H1 (cell line): ENCODE data around the gene STXBP5. TPM values are rescaled to one million over a fixed set of nuclear protein-coding genes. Genes with fewer than 3 reads are reported as not detected.
A peak's percentile ranks its signal among the peaks of the same experiment; 100 is the strongest.

Experiments
- CHD2 ChIP-seq: IDR thresholded peaks from 2 replicates; pipeline ENCODE4 v1.6.1; 2012; ENCODE audit warnings: low read length, improper control_type of control experiment
- CREB1 ChIP-seq: IDR thresholded peaks from 2 replicates; pipeline ENCODE4 v1.6.1; 2012; ENCODE audit warnings: inconsistent platforms
- KDM4A ChIP-seq: IDR thresholded peaks from one replicate; pipeline ENCODE4 v1.7.1; 2012; ENCODE audit warnings: low read depth, mild to moderate bottlenecking, moderate library complexity, low read length, inconsistent platforms; ENCODE audit not compliant: severe bottlenecking
- TCF12 ChIP-seq: IDR thresholded peaks from 2 replicates; pipeline ENCODE4 v1.6.1; 2011; ENCODE audit warnings: low read depth, mild to moderate bottlenecking, low read length
- YY1 ChIP-seq: IDR thresholded peaks from 2 replicates; pipeline ENCODE4 v1.6.1; 2011; ENCODE audit warnings: low read depth, mild to moderate bottlenecking, low read length
- polyA plus RNA-seq, 7 experiments: library from polyadenylated mRNA; depleted of rRNA in 3 of 7; stranded (reverse) in 5 of 7; unstranded in 2 of 7; fragments of >200 nt in 5 of 7; fragments of 200-250 nt in 2 of 7; gene quantifications; 1 replicate in 5 of 7; 2 replicates in 1 of 7; 4 replicates in 1 of 7; pipeline versions ENCODE4 v1.2.1 to v1.2.3, GENCODE V29; 2011 to 2013; ENCODE audit warnings: missing spikeins in 2 of 7, mixed read lengths in 2 of 7
- total RNA-seq: library from RNA; stranded (reverse); fragmentation: NEBNext Ultra II Directional; extraction: Animal tissue kit (Norgen Biotek cat#: 25700); gene quantifications from 2 replicates; pipeline ENCODE4 v1.2.1, GENCODE V29; 2021
- TF ChIP-seq, protein P1 (sequence below): IDR thresholded peaks from 2 replicates; pipeline ENCODE4 v1.6.1; 2012; ENCODE audit warnings: low read length, inconsistent platforms
- TF ChIP-seq, protein P2 (sequence below): IDR thresholded peaks from 2 replicates; pipeline ENCODE4 v1.6.1; 2012; ENCODE audit warnings: inconsistent platforms
- TF ChIP-seq, protein P3 (sequence below): fragments of 300-600 bp; sonication (generic); IDR thresholded peaks from 2 replicates; pipeline ENCODE4 v1.7.1; 2012; ENCODE audit warnings: low read length, moderate library complexity, mild to moderate bottlenecking, inconsistent platforms; ENCODE audit not compliant: insufficient replicate concordance

STXBP5 gene
- total and polyA plus RNA-seq, 2 of the 8 experiments (the other 6 are each of a cell fraction or from before 2014, with no cell fraction given), result 2.7 to 10.8 TPM

DNA sequence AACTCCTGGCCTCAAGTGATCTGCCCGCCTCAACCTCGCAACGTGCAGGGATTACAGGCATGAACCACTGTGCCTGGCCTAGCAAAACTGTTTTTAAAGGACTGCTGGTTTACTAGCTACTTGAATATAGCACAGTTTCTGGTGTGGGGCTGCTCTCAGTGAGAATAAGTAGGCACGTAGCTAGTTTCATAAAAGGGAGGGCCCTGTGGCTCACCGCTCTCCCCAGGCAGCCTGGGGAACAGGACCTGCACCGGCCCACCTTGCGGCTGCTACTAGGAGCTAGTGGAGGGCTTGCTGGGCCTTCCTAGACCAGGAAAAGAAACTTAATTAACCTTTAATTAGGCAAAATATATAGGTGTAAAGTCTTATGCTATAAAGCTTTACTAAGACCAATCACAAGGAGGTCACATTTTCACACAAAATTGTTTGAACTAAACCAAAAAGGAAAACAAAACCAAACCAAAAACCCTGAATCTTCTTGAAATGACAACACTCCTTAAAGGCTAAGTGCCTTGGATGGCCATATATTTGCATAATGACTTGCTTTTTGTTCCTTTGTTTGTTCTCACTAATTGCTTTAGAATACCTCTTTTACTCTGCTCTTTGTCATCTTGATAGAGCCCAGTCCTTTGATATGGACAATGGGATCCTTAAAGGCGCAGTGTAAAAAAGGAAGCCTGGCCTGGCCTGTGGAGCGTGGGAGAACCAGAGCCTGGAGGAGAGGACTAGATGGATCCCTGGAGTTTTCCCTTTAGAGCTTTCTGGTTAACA lies 234.7 kb downstream of the STXBP5 start (continued):
- TF ChIP-seq, protein P1, sequence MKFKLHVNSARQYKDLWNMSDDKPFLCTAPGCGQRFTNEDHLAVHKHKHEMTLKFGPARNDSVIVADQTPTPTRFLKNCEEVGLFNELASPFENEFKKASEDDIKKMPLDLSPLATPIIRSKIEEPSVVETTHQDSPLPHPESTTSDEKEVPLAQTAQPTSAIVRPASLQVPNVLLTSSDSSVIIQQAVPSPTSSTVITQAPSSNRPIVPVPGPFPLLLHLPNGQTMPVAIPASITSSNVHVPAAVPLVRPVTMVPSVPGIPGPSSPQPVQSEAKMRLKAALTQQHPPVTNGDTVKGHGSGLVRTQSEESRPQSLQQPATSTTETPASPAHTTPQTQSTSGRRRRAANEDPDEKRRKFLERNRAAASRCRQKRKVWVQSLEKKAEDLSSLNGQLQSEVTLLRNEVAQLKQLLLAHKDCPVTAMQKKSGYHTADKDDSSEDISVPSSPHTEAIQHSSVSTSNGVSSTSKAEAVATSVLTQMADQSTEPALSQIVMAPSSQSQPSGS, result peak; percentile 82; the same call in 1 of the 2 replicates
- TF ChIP-seq, protein P2, sequence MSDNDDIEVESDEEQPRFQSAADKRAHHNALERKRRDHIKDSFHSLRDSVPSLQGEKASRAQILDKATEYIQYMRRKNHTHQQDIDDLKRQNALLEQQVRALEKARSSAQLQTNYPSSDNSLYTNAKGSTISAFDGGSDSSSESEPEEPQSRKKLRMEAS, result peak; percentile 11
- TF ChIP-seq TCF12 (peak; percentile 82; the same call in 1 of the 2 replicates), KDM4A (peak; percentile 16), YY1 (no peak), CHD2 (no peak), CREB1 (0 out of 2 replicates have a peak, but pooled peaks have one; percentile 4)
- TF ChIP-seq, protein P3, sequence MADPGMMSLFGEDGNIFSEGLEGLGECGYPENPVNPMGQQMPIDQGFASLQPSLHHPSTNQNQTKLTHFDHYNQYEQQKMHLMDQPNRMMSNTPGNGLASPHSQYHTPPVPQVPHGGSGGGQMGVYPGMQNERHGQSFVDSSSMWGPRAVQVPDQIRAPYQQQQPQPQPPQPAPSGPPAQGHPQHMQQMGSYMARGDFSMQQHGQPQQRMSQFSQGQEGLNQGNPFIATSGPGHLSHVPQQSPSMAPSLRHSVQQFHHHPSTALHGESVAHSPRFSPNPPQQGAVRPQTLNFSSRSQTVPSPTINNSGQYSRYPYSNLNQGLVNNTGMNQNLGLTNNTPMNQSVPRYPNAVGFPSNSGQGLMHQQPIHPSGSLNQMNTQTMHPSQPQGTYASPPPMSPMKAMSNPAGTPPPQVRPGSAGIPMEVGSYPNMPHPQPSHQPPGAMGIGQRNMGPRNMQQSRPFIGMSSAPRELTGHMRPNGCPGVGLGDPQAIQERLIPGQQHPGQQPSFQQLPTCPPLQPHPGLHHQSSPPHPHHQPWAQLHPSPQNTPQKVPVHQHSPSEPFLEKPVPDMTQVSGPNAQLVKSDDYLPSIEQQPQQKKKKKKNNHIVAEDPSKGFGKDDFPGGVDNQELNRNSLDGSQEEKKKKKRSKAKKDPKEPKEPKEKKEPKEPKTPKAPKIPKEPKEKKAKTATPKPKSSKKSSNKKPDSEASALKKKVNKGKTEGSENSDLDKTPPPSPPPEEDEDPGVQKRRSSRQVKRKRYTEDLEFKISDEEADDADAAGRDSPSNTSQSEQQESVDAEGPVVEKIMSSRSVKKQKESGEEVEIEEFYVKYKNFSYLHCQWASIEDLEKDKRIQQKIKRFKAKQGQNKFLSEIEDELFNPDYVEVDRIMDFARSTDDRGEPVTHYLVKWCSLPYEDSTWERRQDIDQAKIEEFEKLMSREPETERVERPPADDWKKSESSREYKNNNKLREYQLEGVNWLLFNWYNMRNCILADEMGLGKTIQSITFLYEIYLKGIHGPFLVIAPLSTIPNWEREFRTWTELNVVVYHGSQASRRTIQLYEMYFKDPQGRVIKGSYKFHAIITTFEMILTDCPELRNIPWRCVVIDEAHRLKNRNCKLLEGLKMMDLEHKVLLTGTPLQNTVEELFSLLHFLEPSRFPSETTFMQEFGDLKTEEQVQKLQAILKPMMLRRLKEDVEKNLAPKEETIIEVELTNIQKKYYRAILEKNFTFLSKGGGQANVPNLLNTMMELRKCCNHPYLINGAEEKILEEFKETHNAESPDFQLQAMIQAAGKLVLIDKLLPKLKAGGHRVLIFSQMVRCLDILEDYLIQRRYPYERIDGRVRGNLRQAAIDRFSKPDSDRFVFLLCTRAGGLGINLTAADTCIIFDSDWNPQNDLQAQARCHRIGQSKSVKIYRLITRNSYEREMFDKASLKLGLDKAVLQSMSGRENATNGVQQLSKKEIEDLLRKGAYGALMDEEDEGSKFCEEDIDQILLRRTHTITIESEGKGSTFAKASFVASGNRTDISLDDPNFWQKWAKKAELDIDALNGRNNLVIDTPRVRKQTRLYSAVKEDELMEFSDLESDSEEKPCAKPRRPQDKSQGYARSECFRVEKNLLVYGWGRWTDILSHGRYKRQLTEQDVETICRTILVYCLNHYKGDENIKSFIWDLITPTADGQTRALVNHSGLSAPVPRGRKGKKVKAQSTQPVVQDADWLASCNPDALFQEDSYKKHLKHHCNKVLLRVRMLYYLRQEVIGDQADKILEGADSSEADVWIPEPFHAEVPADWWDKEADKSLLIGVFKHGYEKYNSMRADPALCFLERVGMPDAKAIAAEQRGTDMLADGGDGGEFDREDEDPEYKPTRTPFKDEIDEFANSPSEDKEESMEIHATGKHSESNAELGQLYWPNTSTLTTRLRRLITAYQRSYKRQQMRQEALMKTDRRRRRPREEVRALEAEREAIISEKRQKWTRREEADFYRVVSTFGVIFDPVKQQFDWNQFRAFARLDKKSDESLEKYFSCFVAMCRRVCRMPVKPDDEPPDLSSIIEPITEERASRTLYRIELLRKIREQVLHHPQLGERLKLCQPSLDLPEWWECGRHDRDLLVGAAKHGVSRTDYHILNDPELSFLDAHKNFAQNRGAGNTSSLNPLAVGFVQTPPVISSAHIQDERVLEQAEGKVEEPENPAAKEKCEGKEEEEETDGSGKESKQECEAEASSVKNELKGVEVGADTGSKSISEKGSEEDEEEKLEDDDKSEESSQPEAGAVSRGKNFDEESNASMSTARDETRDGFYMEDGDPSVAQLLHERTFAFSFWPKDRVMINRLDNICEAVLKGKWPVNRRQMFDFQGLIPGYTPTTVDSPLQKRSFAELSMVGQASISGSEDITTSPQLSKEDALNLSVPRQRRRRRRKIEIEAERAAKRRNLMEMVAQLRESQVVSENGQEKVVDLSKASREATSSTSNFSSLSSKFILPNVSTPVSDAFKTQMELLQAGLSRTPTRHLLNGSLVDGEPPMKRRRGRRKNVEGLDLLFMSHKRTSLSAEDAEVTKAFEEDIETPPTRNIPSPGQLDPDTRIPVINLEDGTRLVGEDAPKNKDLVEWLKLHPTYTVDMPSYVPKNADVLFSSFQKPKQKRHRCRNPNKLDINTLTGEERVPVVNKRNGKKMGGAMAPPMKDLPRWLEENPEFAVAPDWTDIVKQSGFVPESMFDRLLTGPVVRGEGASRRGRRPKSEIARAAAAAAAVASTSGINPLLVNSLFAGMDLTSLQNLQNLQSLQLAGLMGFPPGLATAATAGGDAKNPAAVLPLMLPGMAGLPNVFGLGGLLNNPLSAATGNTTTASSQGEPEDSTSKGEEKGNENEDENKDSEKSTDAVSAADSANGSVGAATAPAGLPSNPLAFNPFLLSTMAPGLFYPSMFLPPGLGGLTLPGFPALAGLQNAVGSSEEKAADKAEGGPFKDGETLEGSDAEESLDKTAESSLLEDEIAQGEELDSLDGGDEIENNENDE, result peak; percentile 89
